Neural cell (in vitro differentiated cells): ENCODE results near the gene CELF4. TPM values are rescaled to one million over a fixed set of nuclear protein-coding genes. Genes with fewer than 3 reads are reported as not detected.

Experiments
- H2AFZ ChIP-seq: fragments of 200-600, 300-800 bp; sonication (generic), shearing (Covaris generic); 2 replicates; pipeline ENCODE4 v1.6.0; 2014; ENCODE audit warnings: low read depth, mild to moderate bottlenecking, antibody characterized with exemption, low read length, moderate library complexity
- H3F3A ChIP-seq: fragments of 200-600 bp; shearing (Covaris generic); 2 replicates; pipeline ENCODE4 v1.6.1; 2016; ENCODE audit warnings: mild to moderate bottlenecking, moderate library complexity, mixed read lengths, antibody characterized with exemption, low read length; ENCODE audit not compliant: insufficient read depth, poor library complexity, severe bottlenecking
- H3K27ac ChIP-seq: fragments of 200-600, 300-800 bp; sonication (generic), shearing (Covaris generic); 2 replicates; pipeline ENCODE4 v1.5.1; 2014; ENCODE audit warnings: mild to moderate bottlenecking, low read length, moderate library complexity
- H3K27me3 ChIP-seq: fragments of 300-800, 200-600 bp; sonication (generic), shearing (Covaris generic); 2 replicates; pipeline ENCODE4 v1.6.0; 2014; ENCODE audit warnings: mild to moderate bottlenecking, low read depth, low read length, moderate library complexity; ENCODE audit not compliant: insufficient read depth
- H3K36me3 ChIP-seq: fragments of 300-800, 200-600 bp; sonication (generic), shearing (Covaris generic); 2 replicates; pipeline ENCODE4 v1.5.1; 2014; ENCODE audit warnings: mild to moderate bottlenecking, antibody characterized with exemption, low read length, moderate library complexity; ENCODE audit not compliant: insufficient read depth
- H3K4me2 ChIP-seq: fragments of 300-800, 200-600 bp; sonication (generic), shearing (Covaris generic); 2 replicates; pipeline ENCODE4 v1.6.0; 2014; ENCODE audit warnings: mild to moderate bottlenecking, low read length
- H3K4me3 ChIP-seq: fragments of 300-800, 200-600 bp; sonication (generic), shearing (Covaris generic); 2 replicates; pipeline ENCODE4 v1.5.1; 2014; ENCODE audit warnings: mild to moderate bottlenecking, low read length, moderate library complexity
- H3K79me2 ChIP-seq: fragments of 200-600 bp; shearing (Covaris generic); replicated peaks from 2 replicates; pipeline ENCODE4 v1.6.0; 2014; ENCODE audit warnings: mild to moderate bottlenecking, low read length, moderate library complexity; ENCODE audit not compliant: insufficient read depth
- H3K9ac ChIP-seq: fragments of 300-800, 200-600 bp; sonication (generic), shearing (Covaris generic); 2 replicates; pipeline ENCODE4 v1.6.1; 2016; ENCODE audit warnings: mild to moderate bottlenecking, low read length, mixed read lengths
- H3K9me2 ChIP-seq: fragments of 200-600 bp; shearing (Covaris generic); 2 replicates; pipeline ENCODE4 v1.6.1; 2016; ENCODE audit warnings: mild to moderate bottlenecking, low read length, mixed read lengths; ENCODE audit not compliant: insufficient read depth
- H3K9me3 ChIP-seq: fragments of 200-600, 300-800 bp; sonication (generic), shearing (Covaris generic); 2 replicates; pipeline ENCODE4 v1.6.1; 2016; ENCODE audit warnings: mild to moderate bottlenecking, mixed run types, low read length, moderate library complexity, mixed read lengths
- H4K20me1 ChIP-seq: fragments of 200-600 bp; shearing (Covaris generic); 2 replicates; pipeline ENCODE4 v1.6.1; 2016; ENCODE audit warnings: mild to moderate bottlenecking, mixed run types; ENCODE audit not compliant: insufficient read depth
- CTCF ChIP-seq: fragments of 450-650 bp; IDR thresholded peaks from 2 replicates; pipeline ENCODE4 v1.5.1; 2014; ENCODE audit warnings: antibody characterized with exemption, mild to moderate bottlenecking, moderate library complexity; ENCODE audit not compliant: poor library complexity, severe bottlenecking
- EP300 ChIP-seq: fragments of 450-650 bp; conservative IDR thresholded peaks from 2 replicates; pipeline ENCODE4 v1.6.1; 2014; ENCODE audit warnings: antibody characterized with exemption, mild to moderate bottlenecking, moderate library complexity; ENCODE audit not compliant: poor library complexity, severe bottlenecking
- EZH2 ChIP-seq: fragments of 200-600, 300-800 bp; shearing (Covaris generic), sonication (generic); IDR thresholded peaks from 2 replicates; pipeline ENCODE4 v1.6.1; 2014; ENCODE audit warnings: antibody characterized with exemption, low read length, borderline replicate concordance, mild to moderate bottlenecking; ENCODE audit not compliant: insufficient read depth, poor library complexity, severe bottlenecking
- MXI1 ChIP-seq: fragments of 450-650 bp; conservative IDR thresholded peaks from 2 replicates; pipeline ENCODE4 v1.6.1; 2014; ENCODE audit warnings: antibody characterized with exemption, mild to moderate bottlenecking; ENCODE audit not compliant: poor library complexity, severe bottlenecking
- POLR2AphosphoS5 ChIP-seq: IDR thresholded peaks from 2 replicates; pipeline ENCODE4 v1.6.1; 2012
- RAD21 ChIP-seq: fragments of 450-650 bp; conservative IDR thresholded peaks from 2 replicates; pipeline ENCODE4 v1.6.1; 2014; ENCODE audit warnings: antibody characterized with exemption, mild to moderate bottlenecking, moderate library complexity
- REST ChIP-seq: IDR thresholded peaks from 2 replicates; pipeline ENCODE4 v1.6.1; 2012; ENCODE audit warnings: borderline replicate concordance
- SMC3 ChIP-seq: fragments of 450-650 bp; conservative IDR thresholded peaks from 2 replicates; pipeline ENCODE4 v1.6.1; 2014; ENCODE audit warnings: antibody characterized with exemption, mild to moderate bottlenecking, moderate library complexity; ENCODE audit not compliant: poor library complexity
- TAF1 ChIP-seq: IDR thresholded peaks from 2 replicates; pipeline ENCODE4 v1.6.1; 2012; ENCODE audit warnings: low read depth
- polyA plus RNA-seq: library from polyadenylated mRNA; depleted of rRNA; stranded (reverse); fragments of >200 nt; gene quantifications from 2 replicates; pipeline ENCODE4 v1.2.3, GENCODE V29; 2014

Gene CELF4
- polyA plus RNA-seq, 1 donor from 2014 or later, result 191 TPM

GRCh38 chr18:37430357-37431076 is 135.1 kb downstream of the CELF4 start:
- Histone ChIP-seq H3K9me3 (no peaks in the 10 kb centered on the region), H3K27me3 (no peaks in the 10 kb centered on the region), H3K79me2 (no peaks in the 10 kb centered on the region), H2AFZ (no peak overlapping the region), H3K36me3 (no peaks in the 10 kb centered on the region), H3F3A (no peaks in the 10 kb centered on the region), H3K9me2 (no peaks in the 10 kb centered on the region), H4K20me1 (peaks cover 6% of the 10 kb centered on the region), H3K4me3 (no peak overlapping the region), H3K4me2 (no peak overlapping the region), H3K9ac (no peak overlapping the region), H3K27ac (no peak overlapping the region)
- TF ChIP-seq MXI1 (no peak), REST (no peak), TAF1 (no peak), EZH2 (no peak), RAD21 (no peak), EP300 (no peak), SMC3 (no peak), POLR2AphosphoS5 (no peak), CTCF (no peak)

GRCh38 chr18:37429791-37430190 is 135.8 kb downstream of the CELF4 start:
- Histone ChIP-seq H3K27ac (no peak overlapping the region), H3K79me2 (no peaks in the 10 kb centered on the region), H2AFZ (no peak overlapping the region)

More at GRCh38 chr18:37429791-37430190, 135.8 kb downstream of the CELF4 start:
- Histone ChIP-seq H3K9me3 (no peaks in the 10 kb centered on the region), H4K20me1 (peaks cover 6% of the 10 kb centered on the region), H3K36me3 (no peaks in the 10 kb centered on the region), H3K4me3 (no peak overlapping the region), H3K9me2 (no peaks in the 10 kb centered on the region), H3K9ac (no peak overlapping the region), H3K27me3 (no peaks in the 10 kb centered on the region), H3K4me2 (no peak overlapping the region), H3F3A (no peaks in the 10 kb centered on the region)
- no peak for TF ChIP-seq TAF1
